ENCODE data around the gene IL1RAPL1.

- no peak for TF ChIP-seq CTCF (conservative IDR thresholded peaks at IDR 0.05)
- no peak for TF ChIP-seq ZFX (IDR thresholded peaks at IDR 0.05)
Measured at GRCh38 chrX:29471829-29472228, 884.6 kb downstream of the IL1RAPL1 start.

Data from C4-2B (cell line).